ENCODE measurements around the gene TMEM248.
"Not testable (repeated sequence)": the region's sequence is repeated elsewhere in the genome, so short reads cannot be mapped to it uniquely, and the experiment has no call there.

GRCh38 chr7:66979013-66979412 is 58.0 kb downstream of the TMEM248 start:
- not testable (repeated sequence) for TF ChIP-seq MAX (IDR thresholded peaks at IDR 0.05); EZH2 (IDR thresholded peaks at IDR 0.05); CTCF (IDR thresholded peaks at IDR 0.05 in 2 of 3, conservative IDR thresholded peaks at IDR 0.05 in 1 of 3; ENCODE audit: borderline replicate concordance in 1 of 3, insufficient read depth in 1 of 3, low read depth in 2 of 3, low read length in 2 of 3); POLR2A (IDR thresholded peaks at IDR 0.05; ENCODE audit: borderline replicate concordance, extremely low read depth, insufficient read depth, insufficient read length); CEBPB (IDR thresholded peaks at IDR 0.05; ENCODE audit: low read depth); RAD21 (IDR thresholded peaks at IDR 0.05; ENCODE audit: low read depth); ZBTB33 (IDR thresholded peaks at IDR 0.05; ENCODE audit: extremely low read depth, insufficient replicate concordance, low read length); ELF1 (IDR thresholded peaks at IDR 0.05; ENCODE audit: borderline replicate concordance, low read depth); EZH2phosphoT487 (IDR thresholded peaks at IDR 0.05; ENCODE audit: borderline replicate concordance); SP1 (IDR thresholded peaks at IDR 0.05; ENCODE audit: low read depth); POLR2AphosphoS5 (IDR thresholded peaks at IDR 0.05; ENCODE audit: low read depth, low read length)
- TF ChIP-seq, protein P1, sequence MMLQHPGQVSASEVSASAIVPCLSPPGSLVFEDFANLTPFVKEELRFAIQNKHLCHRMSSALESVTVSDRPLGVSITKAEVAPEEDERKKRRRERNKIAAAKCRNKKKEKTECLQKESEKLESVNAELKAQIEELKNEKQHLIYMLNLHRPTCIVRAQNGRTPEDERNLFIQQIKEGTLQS (IDR thresholded peaks at IDR 0.05), result not testable (repeated sequence)
